Kidney tubule cell (primary cell): ENCODE results near the gene SULF2.
"Not testable (repeated sequence)": the region's sequence is repeated elsewhere in the genome, so short reads cannot be mapped to it uniquely, and the experiment has no call there.

Experiments used
- DNase-seq: peaks from one replicate; pipeline ENCODE4 v3.0.0-alpha.2; 2018; ENCODE audit warnings: low spot score

Gene SULF2

GRCh38 chr20:47804972-47805371, 19.7 kb upstream of the SULF2 start:
- not testable (repeated sequence) for DNase-seq

- DNase-seq, result not testable (repeated sequence)
Measured at GRCh38 chr20:47804224-47804825, 19.0 kb upstream of the SULF2 start.

- no peak for DNase-seq
Measured at GRCh38 chr20:47802975-47803374, 17.7 kb upstream of the SULF2 start.

GRCh38 chr20:47802226-47802920, 17.1 kb upstream of the SULF2 start:
- DNase-seq, result no peak

GRCh38 chr20:47801759-47802158, 16.5 kb upstream of the SULF2 start:
- no peak for DNase-seq

- no peak for DNase-seq
Measured at GRCh38 chr20:47801079-47801478, 15.8 kb upstream of the SULF2 start.

- DNase-seq, result no peak
Measured at GRCh38 chr20:47800623-47801022, 15.3 kb upstream of the SULF2 start.

GRCh38 chr20:47799116-47799715, 13.9 kb upstream of the SULF2 start:
- no peak for DNase-seq

- no peak for DNase-seq
Measured at GRCh38 chr20:47796971-47797370, 11.7 kb upstream of the SULF2 start.

- DNase-seq, result peak; percentile 84
Measured at GRCh38 chr20:47795214-47795907, 10.1 kb upstream of the SULF2 start.

- not testable (repeated sequence) for DNase-seq
Measured at GRCh38 chr20:47794264-47794663, 9.0 kb upstream of the SULF2 start.

GRCh38 chr20:47792021-47792618, 6.8 kb upstream of the SULF2 start:
- DNase-seq, result peak; percentile 81

- DNase-seq, result no peak
Measured at GRCh38 chr20:47791084-47791599, 5.9 kb upstream of the SULF2 start.

- DNase-seq, result no peak
Measured at GRCh38 chr20:47790580-47790965, 5.3 kb upstream of the SULF2 start.

- no peak for DNase-seq
Measured at GRCh38 chr20:47789764-47790579, 4.7 kb upstream of the SULF2 start.

GRCh38 chr20:47789081-47789763, 3.9 kb upstream of the SULF2 start:
- DNase-seq, result no peak

GRCh38 chr20:47788741-47789080, 3.4 kb upstream of the SULF2 start:
- DNase-seq, result no peak

- no peak for DNase-seq
Measured at GRCh38 chr20:47786765-47787107, 1.5 kb upstream of the SULF2 start.

- DNase-seq, result peak; percentile 77
Measured at GRCh38 chr20:47785854-47786764, 828 bp upstream of the SULF2 start.
